ENCODE measurements around the gene PLCZ1.
"Not testable (repeated sequence)": the region's sequence is repeated elsewhere in the genome, so short reads cannot be mapped to it uniquely, and the experiment has no call there.

Gene PLCZ1

GRCh38 chr12:18703321-18703720, 34.5 kb downstream of the PLCZ1 start:
- no peak for DNase-seq

GRCh38 chr12:18700271-18700670, 37.5 kb downstream of the PLCZ1 start:
- DNase-seq = no peak

GRCh38 chr12:18696971-18697602, 40.7 kb downstream of the PLCZ1 start:
- no peak for DNase-seq

DNA sequence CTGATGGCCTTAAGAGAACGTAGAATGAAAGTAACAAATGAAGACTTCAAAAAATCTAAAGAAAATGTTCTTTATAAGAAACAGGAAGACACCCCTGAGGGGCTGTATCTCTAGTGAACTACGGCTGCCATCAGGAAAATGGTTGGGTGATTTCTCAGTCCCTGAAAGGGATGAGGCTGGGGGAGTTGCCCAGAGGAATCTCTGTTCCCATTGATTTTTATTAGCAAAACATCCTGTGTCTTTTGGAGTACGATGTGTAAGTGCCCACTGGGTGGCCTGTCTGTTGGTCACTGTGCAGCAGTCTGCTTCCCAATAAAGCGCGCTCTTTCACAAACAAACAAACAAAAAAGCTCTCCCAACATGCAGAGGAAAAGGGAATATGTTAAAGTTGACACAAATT, 43.8 kb downstream of the PLCZ1 start:
- not testable (repeated sequence) for DNase-seq

GRCh38 chr12:18690653-18691052, 47.2 kb downstream of the PLCZ1 start:
- no peak for DNase-seq

- DNase-seq = no peak
Observed at GRCh38 chr12:18689771-18690170, 48.0 kb downstream of the PLCZ1 start.

DNA sequence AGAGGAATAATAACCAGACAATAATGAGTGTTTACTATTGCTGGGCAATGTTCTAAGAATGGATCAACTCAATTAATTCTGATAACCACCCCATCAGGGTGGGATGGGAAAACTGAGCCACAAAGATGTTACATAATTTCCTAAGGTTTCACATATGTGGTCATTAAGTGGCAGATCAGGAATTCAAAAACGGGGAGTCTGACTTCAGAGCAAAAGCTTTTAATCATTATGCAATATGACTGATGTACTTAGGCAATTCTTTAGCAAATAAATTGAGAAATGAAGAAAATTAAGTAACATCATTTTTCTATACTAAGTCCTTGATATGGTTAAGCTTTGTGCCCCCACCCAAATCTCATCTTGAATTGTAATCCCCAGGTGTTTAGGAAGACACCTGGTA, 53.4 kb downstream of the PLCZ1 start:
- no peak for DNase-seq

- DNase-seq = no peak
Observed at GRCh38 chr12:18683327-18684013, 54.3 kb downstream of the PLCZ1 start.

- no peak for DNase-seq
Observed at GRCh38 chr12:18681818-18682217, 56.0 kb downstream of the PLCZ1 start.

- no peak for DNase-seq
Observed at GRCh38 chr12:18676996-18677588, 60.7 kb downstream of the PLCZ1 start.

- no peak for DNase-seq
Observed at GRCh38 chr12:18676141-18676540, 61.7 kb downstream of the PLCZ1 start.

GRCh38 chr12:18658829-18659228, 79.0 kb downstream of the PLCZ1 start:
- no peak for DNase-seq

DNA sequence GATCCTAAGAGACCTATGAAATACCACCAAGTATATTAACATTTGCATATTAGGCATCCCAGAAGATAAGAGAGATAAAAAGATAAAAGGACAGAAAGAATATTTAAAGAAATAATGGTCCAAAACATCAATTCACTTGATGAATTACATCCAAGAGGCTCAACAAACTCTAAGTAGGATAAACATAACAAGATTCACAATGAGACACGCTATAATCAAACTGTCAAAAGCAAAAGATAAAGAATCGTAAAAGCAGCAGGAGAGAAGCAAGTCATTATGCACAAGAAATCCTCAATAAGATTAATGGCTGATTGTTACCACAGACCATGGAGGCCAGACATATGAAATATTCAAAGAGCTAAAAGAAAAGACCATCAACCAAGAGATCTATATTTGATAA, 79.6 kb downstream of the PLCZ1 start:
- no peak for DNase-seq

DNA sequence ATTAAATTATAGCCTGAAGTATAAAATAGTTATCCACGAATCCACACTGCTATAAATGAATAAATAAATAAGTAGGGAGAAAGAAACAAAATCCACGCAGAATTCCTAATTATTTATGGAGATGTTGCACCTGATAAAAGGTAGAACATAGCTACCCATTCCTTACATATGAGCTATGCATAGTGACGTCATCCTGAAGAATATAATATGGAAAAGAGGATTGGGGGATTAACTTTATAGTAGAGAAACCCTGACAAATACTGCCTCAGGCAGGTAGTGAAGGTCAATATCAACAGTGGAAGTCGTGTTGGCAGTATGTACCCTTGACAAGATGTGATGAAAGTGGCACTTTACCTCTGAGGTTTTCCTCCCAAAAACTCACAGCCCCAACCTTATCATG, 82.5 kb downstream of the PLCZ1 start:
- DNase-seq = no peak

DNA sequence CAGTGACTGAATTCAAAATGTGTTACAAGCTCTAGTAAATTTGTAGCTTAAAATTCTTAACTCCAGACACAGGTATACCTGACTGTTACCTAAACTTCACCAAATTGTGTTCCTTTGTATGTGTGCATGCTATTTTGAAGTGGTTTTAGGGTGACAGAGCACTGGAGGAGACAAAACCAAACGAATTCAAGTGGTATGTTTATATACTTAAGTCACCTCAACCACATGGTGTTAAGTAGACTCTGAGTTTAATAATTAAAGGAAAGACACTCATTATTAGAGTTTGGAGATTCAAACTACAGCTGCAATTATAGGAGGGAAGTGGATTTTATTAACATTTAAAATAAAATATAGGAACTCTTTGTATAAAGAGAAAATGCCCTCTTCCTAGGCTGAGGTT, 84.3 kb downstream of the PLCZ1 start:
- DNase-seq = no peak

- no peak for DNase-seq
Observed at GRCh38 chr12:18652596-18652995, 85.2 kb downstream of the PLCZ1 start.

DNA sequence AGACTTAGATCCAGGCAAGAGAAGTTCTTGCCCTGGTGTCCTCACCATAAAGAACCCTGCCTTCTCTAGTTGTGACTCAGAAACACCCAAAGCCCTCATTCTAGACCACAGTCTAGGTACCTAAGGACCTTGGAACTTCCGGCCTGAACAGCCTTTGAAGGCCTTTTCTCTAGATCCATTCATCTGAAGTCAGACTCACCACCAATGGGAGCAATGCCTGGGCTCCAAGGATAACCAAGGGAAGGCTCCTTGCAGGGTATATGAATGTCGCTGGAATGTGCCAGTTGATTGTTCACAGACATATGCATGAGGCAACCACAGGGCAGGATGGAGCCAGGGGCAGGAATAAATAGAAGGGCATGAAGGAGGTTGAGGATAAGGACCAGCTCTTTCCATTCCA, 86.3 kb downstream of the PLCZ1 start:
- DNase-seq = no peak

- DNase-seq = no peak
Observed at GRCh38 chr12:18646286-18646890, 91.4 kb downstream of the PLCZ1 start.

DNA sequence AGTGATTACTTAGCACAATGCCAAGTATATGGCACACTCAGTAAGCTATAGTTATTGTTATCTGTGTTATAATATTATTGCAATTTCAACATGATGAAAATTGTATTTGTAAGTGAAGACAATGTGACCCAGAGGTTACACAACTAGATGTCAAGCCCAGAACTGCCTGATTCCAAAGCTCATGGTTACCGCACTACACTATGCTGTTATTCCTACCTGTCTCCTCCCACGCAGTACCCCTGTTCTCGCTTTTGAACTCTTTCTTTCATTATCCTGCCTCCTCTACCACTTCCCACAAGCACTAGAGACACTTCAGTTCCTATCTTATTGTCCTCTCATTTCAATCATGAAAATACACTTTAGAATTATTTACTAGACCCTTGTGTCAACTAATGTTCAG, 93.2 kb downstream of the PLCZ1 start:
- no peak for DNase-seq

DNA sequence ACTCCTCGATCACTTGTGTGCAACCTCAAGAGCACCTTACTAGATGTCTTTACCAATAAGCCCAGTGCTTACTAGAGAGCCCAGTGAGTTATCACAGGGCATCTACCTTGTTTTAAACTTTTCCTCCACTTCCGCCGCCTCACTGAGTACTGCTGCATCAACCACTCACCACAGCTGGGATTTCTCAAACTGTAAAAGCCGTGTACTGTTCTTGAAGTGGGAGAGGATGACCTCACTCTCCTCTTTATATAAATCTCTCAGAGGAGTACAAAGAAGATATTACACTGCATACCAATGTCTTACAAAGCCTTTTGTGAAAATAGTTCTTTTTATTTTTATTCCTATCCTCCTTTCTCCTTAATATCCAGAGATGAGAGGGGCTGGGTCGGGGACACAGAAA, 94.1 kb downstream of the PLCZ1 start:
- DNase-seq = no peak

DNA sequence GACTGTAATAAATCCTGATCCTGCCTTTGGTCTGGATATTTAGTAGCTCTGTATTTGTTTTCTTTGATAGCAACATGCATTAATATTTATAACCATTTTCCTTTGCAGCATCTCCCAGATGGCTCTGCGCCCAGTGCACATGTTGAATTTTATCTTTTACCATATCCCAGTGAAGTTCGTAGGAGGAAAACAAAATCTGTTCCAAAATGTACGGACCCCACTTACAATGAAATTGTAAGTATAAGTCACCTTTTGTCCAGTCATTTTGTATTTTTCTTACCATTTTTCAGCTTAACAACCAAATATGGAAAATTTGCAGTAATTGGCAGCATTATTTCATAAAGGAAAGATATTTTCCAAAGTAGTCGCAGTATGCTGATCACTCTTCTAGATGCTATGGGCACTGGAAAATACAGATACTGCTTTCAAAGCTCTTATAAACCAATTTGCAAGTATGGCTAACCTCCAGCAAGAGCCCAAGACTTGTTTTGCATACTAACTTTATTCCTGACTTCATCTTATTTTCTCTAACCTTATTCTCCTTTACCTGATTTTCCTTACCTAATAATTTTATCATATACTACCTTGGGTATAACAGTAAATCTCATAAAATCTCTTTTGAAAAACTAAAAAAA, 97.4 kb downstream of the PLCZ1 start:
- no peak for DNase-seq

GRCh38 chr12:18634382-18634781, 103.4 kb downstream of the PLCZ1 start:
- no peak for DNase-seq
